GM18861 (cell line): ENCODE results near the gene LSS.

Source experiments
- ATAC-seq: cut with Tn5 transposase; IDR thresholded peaks from one replicate; pipeline ENCODE4 v1.9.1; 2021; ENCODE audit not compliant: unreplicated experiment

The LSS gene

GRCh38 chr21:46228345-46229051, at the start of gene LSS:
TSS of gene LSS (minus strand) at chr21:46228774. CDS start at chr21:46228745, 29 bp downstream.
- peak; percentile 68 for ATAC-seq

GRCh38 chr21:46274797-46275390, 46.3 kb upstream of the LSS start:
- ATAC-seq = no peak

- ATAC-seq = no peak
Observed at GRCh38 chr21:46273341-46273740, 44.8 kb upstream of the LSS start.

GRCh38 chr21:46269466-46269865, 40.9 kb upstream of the LSS start:
- no peak for ATAC-seq

- no peak for ATAC-seq
Observed at GRCh38 chr21:46268371-46268770, 39.8 kb upstream of the LSS start.

GRCh38 chr21:46266946-46267345, 38.4 kb upstream of the LSS start:
- no peak for ATAC-seq

- ATAC-seq = no peak
Observed at GRCh38 chr21:46265736-46266525, 37.4 kb upstream of the LSS start.

- ATAC-seq = no peak
Observed at GRCh38 chr21:46264690-46265144, 36.1 kb upstream of the LSS start.

GRCh38 chr21:46264046-46264689, 35.6 kb upstream of the LSS start:
- ATAC-seq = no peak

GRCh38 chr21:46256501-46256994, 28.0 kb upstream of the LSS start:
- no peak for ATAC-seq

- no peak for ATAC-seq
Observed at GRCh38 chr21:46255758-46256337, 27.3 kb upstream of the LSS start.

GRCh38 chr21:46255166-46255565, 26.6 kb upstream of the LSS start:
- no peak for ATAC-seq

GRCh38 chr21:46254208-46254975, 25.8 kb upstream of the LSS start:
- no peak for ATAC-seq

GRCh38 chr21:46253610-46254124, 25.1 kb upstream of the LSS start:
- ATAC-seq = no peak

- ATAC-seq = no peak
Observed at GRCh38 chr21:46252840-46253239, 24.3 kb upstream of the LSS start.

GRCh38 chr21:46250146-46250725, 21.7 kb upstream of the LSS start:
- no peak for ATAC-seq

GRCh38 chr21:46248827-46249226, 20.3 kb upstream of the LSS start:
- ATAC-seq = no peak

GRCh38 chr21:46248422-46248782, 19.8 kb upstream of the LSS start:
- no peak for ATAC-seq

GRCh38 chr21:46247699-46248421, 19.3 kb upstream of the LSS start:
- no peak for ATAC-seq
